GM23338 (cell line): ENCODE results near the gene ZNF524. TPM values are rescaled to one million over a fixed set of nuclear protein-coding genes. Genes with fewer than 3 reads are reported as not detected.

ENCODE experiments used
- ATAC-seq: fragments of 200-7000 bp; cut with Tn5 transposase; 3 replicates; pipeline ENCODE4 v1.9.1; 2020
- DNase-seq: peaks from one replicate; pipeline ENCODE4 v3.0.0-alpha.2; 2015; ENCODE audit warnings: low spot score
- H2AFZ ChIP-seq: fragments of 200-600 bp; sonication (generic); 2 replicates; pipeline ENCODE4 v1.8.0; 2016; ENCODE audit warnings: antibody characterized with exemption, mild to moderate bottlenecking, moderate library complexity
- H3F3A ChIP-seq: fragments of 200-600 bp; sonication (generic); replicated peaks from 2 replicates; pipeline ENCODE4 v1.8.0; 2017; ENCODE audit warnings: antibody characterized with exemption, mixed run types, low read depth
- H3K27ac ChIP-seq: fragments of 200-600 bp; sonication (generic); 2 replicates; pipeline ENCODE4 v1.6.1; 2016; ENCODE audit warnings: low read depth
- H3K27me3 ChIP-seq: fragments of 200-600 bp; sonication (generic); 2 replicates; pipeline ENCODE4 v1.8.0; 2016; ENCODE audit warnings: mild to moderate bottlenecking, mixed run types, moderate library complexity; ENCODE audit not compliant: insufficient read depth
- H3K36me3 ChIP-seq: fragments of 200-600 bp; sonication (generic); 2 replicates; pipeline ENCODE4 v1.8.0; 2016; ENCODE audit warnings: mild to moderate bottlenecking; ENCODE audit not compliant: insufficient read depth
- H3K4me1 ChIP-seq: fragments of 200-600 bp; sonication (generic); 2 replicates; pipeline ENCODE4 v1.8.0; 2016; ENCODE audit warnings: mild to moderate bottlenecking, moderate library complexity; ENCODE audit not compliant: insufficient read depth
- H3K4me2 ChIP-seq: fragments of 200-600 bp; sonication (generic); 2 replicates; pipeline ENCODE4 v1.7.1; 2017; ENCODE audit warnings: mixed run types
- H3K4me3 ChIP-seq: fragments of 200-600 bp; sonication (generic); 2 replicates; pipeline ENCODE4 v1.6.1; 2016; ENCODE audit warnings: mixed run types
- H3K79me2 ChIP-seq: fragments of 200-600 bp; sonication (generic); replicated peaks from 2 replicates; pipeline ENCODE4 v1.8.0; 2017; ENCODE audit warnings: mild to moderate bottlenecking; ENCODE audit not compliant: insufficient read depth
- H3K9me2 ChIP-seq: fragments of 200-600 bp; sonication (generic); 2 replicates; pipeline ENCODE4 v1.8.0; 2017; ENCODE audit not compliant: insufficient read depth
- H4K20me1 ChIP-seq: fragments of 200-600 bp; sonication (generic); replicated peaks from 2 replicates; pipeline ENCODE4 v1.8.0; 2017; ENCODE audit warnings: mild to moderate bottlenecking; ENCODE audit not compliant: insufficient read depth
- H3K27ac Mint-ChIP-seq: 2 replicates; pipeline ENCODE4 v1.8.0; 2020; ENCODE audit warnings: inconsistent platforms, mild to moderate bottlenecking, moderate library complexity, mixed read lengths
- H3K27me3 Mint-ChIP-seq: 3 replicates; pipeline ENCODE4 v1.8.0; 2022; ENCODE audit warnings: low read depth, mild to moderate bottlenecking, moderate library complexity, mixed read lengths, inconsistent platforms; ENCODE audit not compliant: insufficient read depth, poor library complexity
- H3K36me3 Mint-ChIP-seq: 3 replicates; pipeline ENCODE4 v1.8.0; 2021; ENCODE audit warnings: low read depth, mild to moderate bottlenecking, inconsistent platforms, moderate library complexity, mixed read lengths
- H3K4me1 Mint-ChIP-seq: 3 replicates; pipeline ENCODE4 v1.8.0; 2020; ENCODE audit warnings: mild to moderate bottlenecking, inconsistent platforms, mixed read lengths
- H3K4me3 Mint-ChIP-seq: 3 replicates; pipeline ENCODE4 v1.8.0; 2021; ENCODE audit warnings: moderate library complexity, mild to moderate bottlenecking, inconsistent platforms, mixed read lengths
- H3K9me3 Mint-ChIP-seq: 3 replicates; pipeline ENCODE4 v1.8.0; 2020; ENCODE audit warnings: moderate library complexity, mild to moderate bottlenecking, inconsistent platforms, mixed read lengths
- CREB1 ChIP-seq: fragments of 250-450 bp; sonication (Bioruptor Pico); IDR thresholded peaks from 2 replicates; pipeline ENCODE4 v1.5.0; 2020; ENCODE audit warnings: low read depth, mild to moderate bottlenecking, moderate library complexity
- CTCF ChIP-seq, 2 experiments: fragments of 200-600 bp in 1 of 2; sonication (generic) in 1 of 2; conservative IDR thresholded peaks; 2 replicates each; pipeline versions ENCODE4 v1.5.1 to v1.6.1; 2016 to 2017; ENCODE audit warnings: antibody characterized with exemption in 2 of 2, low read depth in 2 of 2, mild to moderate bottlenecking in 2 of 2, moderate library complexity in 1 of 2
- JUNB ChIP-seq: IDR thresholded peaks from one replicate; pipeline ENCODE4 v1.6.1; 2016; ENCODE audit warnings: antibody characterized with exemption; ENCODE audit not compliant: unreplicated experiment
- POLR2AphosphoS5 ChIP-seq: IDR thresholded peaks from 2 replicates; pipeline ENCODE4 v1.6.1; 2016; ENCODE audit warnings: antibody characterized with exemption, low read depth
- REST ChIP-seq: IDR thresholded peaks from one replicate; pipeline ENCODE4 v1.6.1; 2018; ENCODE audit warnings: antibody characterized with exemption; ENCODE audit not compliant: unreplicated experiment
- STAT1 ChIP-seq: IDR thresholded peaks from one replicate; pipeline ENCODE4 v1.6.1; 2016; ENCODE audit warnings: antibody characterized with exemption; ENCODE audit not compliant: unreplicated experiment
- ZNF331 ChIP-seq: fragments of 250-450 bp; sonication (Bioruptor Pico); IDR thresholded peaks from 2 replicates; pipeline ENCODE4 v1.5.0; 2020; ENCODE audit warnings: low read depth, mild to moderate bottlenecking, moderate library complexity
- ZNF462 ChIP-seq: fragments of 250-450 bp; sonication (Bioruptor Pico); IDR thresholded peaks from 2 replicates; pipeline ENCODE4 v1.5.0; 2020; ENCODE audit warnings: mild to moderate bottlenecking, moderate library complexity
- polyA plus RNA-seq: library from polyadenylated mRNA; unstranded; fragments of >200 nt; fragmentation: Nextera tagmentation; extraction: Ambion mirVana; gene quantifications from 2 replicates; pipeline ENCODE4 v1.2.1, GENCODE V29; 2016
- total RNA-seq: library from RNA; depleted of rRNA; stranded (reverse); fragments of >200 nt; shearing (Covaris generic); gene quantifications from 2 replicates; pipeline ENCODE4 v1.2.3, GENCODE V29; 2014

Gene ZNF524
- total and polyA plus RNA-seq, 2 experiments from 2014 or later, result 6.0 to 8.3 TPM

- TF ChIP-seq REST, result no peak
- TF ChIP-seq CTCF (conservative IDR thresholded peaks at IDR 0.05; ENCODE audit: low read depth in 2 of 2), result no peak
- TF ChIP-seq CREB1 (CRISPR knock-in tag), result no peak
- TF ChIP-seq POLR2AphosphoS5, result no peak
- no peak for TF ChIP-seq ZNF331
Observed at GRCh38 chr19:55644842-55645511, 44.9 kb downstream of the ZNF524 start (continued).

- ATAC-seq, result no peak
- Mint-ChIP-seq H3K27ac (no peak overlapping the region), H3K9me3 (peaks cover under 1% of the 10 kb centered on the region; the same call in 2 of the 3 replicates), H3K27me3 (peaks cover 41% of the 10 kb centered on the region), H3K4me1 (peaks cover 25% of the 10 kb centered on the region), H3K36me3 (peaks cover 37% of the 10 kb centered on the region), H3K4me3 (peak overlapping the region; percentile 84)
- Histone ChIP-seq H3K4me1 (no peaks in the 10 kb centered on the region; the same call in 1 of the 2 replicates), H3K4me2 (no peak overlapping the region), H3K79me2 (peaks cover 37% of the 10 kb centered on the region), H3K9me2 (no peaks in the 10 kb centered on the region), H3K4me3 (no peak overlapping the region), H3K36me3 (no peaks in the 10 kb centered on the region), H3K27ac (no peak overlapping the region), H3K27me3 (no peaks in the 10 kb centered on the region), H4K20me1 (no peaks in the 10 kb centered on the region), H2AFZ (no peak overlapping the region), H3F3A (peaks cover 22% of the 10 kb centered on the region)
- DNase-seq, result no peak
- TF ChIP-seq CREB1 (CRISPR knock-in tag), result no peak
- TF ChIP-seq ZNF462 (CRISPR knock-in tag), result no peak
- TF ChIP-seq STAT1, result no peak
- TF ChIP-seq JUNB, result no peak
- no peak for TF ChIP-seq POLR2AphosphoS5
- no peak for TF ChIP-seq CTCF (conservative IDR thresholded peaks at IDR 0.05; ENCODE audit: low read depth in 2 of 2)
Observed at GRCh38 chr19:55645512-55645881, 45.4 kb downstream of the ZNF524 start.
